Kidney (tissue), 14 donors: ENCODE data around the gene KAT5. TPM values are rescaled to one million over a fixed set of nuclear protein-coding genes. Genes with fewer than 3 reads are reported as not detected.

ENCODE experiments used
- DNase-seq, 5 donors: peaks; one replicate each; pipeline ENCODE4 v3.0.0-alpha.2; 2013 to 2020
- FAIRE-seq: peaks from 2 replicates; lab custom pipeline; 2012; peaks lifted over from hg19 to GRCh38; lab: Jason Lieb, UNC
- H3K27ac ChIP-seq, 2 donors: one replicate each; pipeline ENCODE4 v1.7.0; 2013; ENCODE audit warnings: low read depth in 2 of 2, low read length in 2 of 2, inconsistent platforms in 1 of 2
- H3K27me3 ChIP-seq: one replicate; pipeline ENCODE4 v1.7.1; 2013; ENCODE audit warnings: low read length, inconsistent platforms; ENCODE audit not compliant: control insufficient read depth, insufficient read depth
- H3K36me3 ChIP-seq, 3 donors: one replicate each; pipeline versions ENCODE4 v1.7.0 to v1.7.1; 2013; ENCODE audit warnings: low read length in 3 of 3, control low read depth in 1 of 3, inconsistent platforms in 1 of 3; ENCODE audit not compliant: insufficient read depth in 3 of 3, control insufficient read depth in 2 of 3
- H3K4me1 ChIP-seq, 3 donors: one replicate each; pipeline versions ENCODE4 v1.7.0 to v1.7.1; 2013; ENCODE audit warnings: low read length in 3 of 3, inconsistent platforms in 1 of 3, low read depth in 1 of 3; ENCODE audit not compliant: control insufficient read depth in 2 of 3, insufficient read depth in 2 of 3
- H3K4me3 ChIP-seq, 3 donors: one replicate each; pipeline versions ENCODE4 v1.7.0 to v1.8.1; 2013; ENCODE audit warnings: low read length in 3 of 3, control low read depth in 1 of 3, inconsistent platforms in 1 of 3
- H3K9ac ChIP-seq, 3 donors: one replicate each; pipeline versions ENCODE4 v1.7.0 to v1.7.1; 2013; ENCODE audit warnings: low read length in 3 of 3, control low read depth in 1 of 3, inconsistent platforms in 1 of 3
- H3K9me3 ChIP-seq, 3 donors: one replicate each; pipeline versions ENCODE4 v1.7.0 to v1.7.1; 2013; ENCODE audit warnings: low read length in 3 of 3, control low read depth in 1 of 3, inconsistent platforms in 1 of 3; ENCODE audit not compliant: control insufficient read depth in 2 of 3, insufficient read depth in 1 of 3
- CTCF ChIP-seq: IDR thresholded peaks from 3 replicates; pipeline ENCODE4 v1.5.1; 2012; ENCODE audit warnings: mild to moderate bottlenecking, moderate library complexity, borderline replicate concordance; ENCODE audit not compliant: insufficient read depth; ENCODE audit errors: extremely low read depth
- intact Hi-C: fragments of 100-400 bp; cut with DNase I; formaldehyde crosslinking; loops from one replicate; pipeline ENCODE4 v1.11.1; 2022
- polyA plus RNA-seq: library from polyadenylated mRNA; stranded (reverse); fragments of 350-450 nt; fragmentation: Illumina TruSeq; extraction: RNeasy Lipid Tissue Mini Kit (QIAGEN cat#74804); gene quantifications from one replicate; pipeline ENCODE4 v1.2.3, GENCODE V29; 2014; ENCODE audit warnings: low read depth, low replicate concordance; ENCODE audit not compliant: insufficient read depth
- total RNA-seq: library from RNA; stranded (reverse); fragmentation: NEBNext Ultra II Directional; extraction: Animal tissue kit (Norgen Biotek cat#: 25700); gene quantifications from one replicate; pipeline ENCODE4 v1.2.1, GENCODE V29; 2021
- donor health status: control.
- donor health status: control.
- donor health status: control.
- donor health status: control.
- donor health status: control.
- donor health status: DM: yes; HTN: yes; CAD: no.
- donor health status: Normal renal cell carcinoma (clear cell type).

Gene KAT5
- total and polyA plus RNA-seq, 2 donors from 2014 or later, result 68.4 to 74.7 TPM

DNA sequence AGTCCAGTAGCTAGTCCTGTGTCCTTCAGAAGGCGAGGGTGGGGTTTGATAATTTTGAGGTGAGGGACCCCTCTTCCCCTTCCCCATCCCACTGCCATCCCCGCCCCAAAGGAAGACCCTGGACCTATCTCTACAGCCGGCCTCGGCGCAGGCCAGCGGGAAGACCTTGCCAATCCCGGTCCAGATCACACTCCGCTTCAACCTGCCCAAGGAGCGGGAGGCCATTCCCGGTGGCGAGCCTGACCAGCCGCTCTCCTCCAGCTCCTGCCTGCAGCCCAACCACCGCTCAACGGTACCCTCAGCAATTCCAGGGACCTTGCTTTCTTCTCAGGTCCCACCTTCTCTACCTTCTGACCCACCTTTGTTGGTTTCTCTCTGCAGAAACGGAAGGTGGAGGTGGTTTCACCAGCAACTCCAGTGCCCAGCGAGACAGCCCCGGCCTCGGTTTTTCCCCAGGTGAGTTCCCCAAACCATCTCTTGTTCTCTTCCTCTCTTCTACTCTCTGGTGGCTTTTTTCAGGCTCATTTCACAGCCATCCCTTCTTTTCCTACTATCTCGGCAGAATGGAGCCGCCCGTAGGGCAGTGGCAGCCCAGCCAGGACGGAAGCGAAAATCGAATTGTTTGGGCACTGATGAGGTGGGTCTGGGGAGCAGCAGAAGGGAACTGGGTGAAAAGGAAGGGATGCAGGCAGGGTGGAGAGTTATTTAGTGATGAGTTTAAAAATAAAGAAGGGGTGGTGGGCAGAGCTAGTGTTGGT lies 1.3 kb downstream of the KAT5 start:
- TF ChIP-seq CTCF, result no peak
- H3K4me3 ChIP-seq, result peak overlapping the region in 2 of 3 donors; percentile 89 to 92
- H3K9me3 ChIP-seq, result no peaks in the 10 kb centered on the region
- FAIRE-seq, result no peak
- no peak overlapping the region for H3K27ac ChIP-seq
- peaks cover 0 to 10% (median 0%) of the 10 kb centered on the region in 3 donors for H3K4me1 ChIP-seq
- intact Hi-C loops, result loop anchor here (10.0 kb wide), 1 partner anchor 101 kb away; no protein-coding TSS in a partner anchor
- H3K9ac ChIP-seq, result peak overlapping the region in 1 of 3 donors; percentile 90
- no peaks in the 10 kb centered on the region for H3K27me3 ChIP-seq
- H3K36me3 ChIP-seq, result peaks cover 10 to 44% (median 34%) of the 10 kb centered on the region in 3 donors
- DNase-seq, result peak in 1 of 5 donors; percentile 78

GRCh38 chr11:65714433-65714832 lies 2.4 kb downstream of the KAT5 start:
- no peak overlapping the region for H3K4me3 ChIP-seq
- no peaks in the 10 kb centered on the region for H3K27me3 ChIP-seq
- intact Hi-C loops, result loop anchor here (10.0 kb wide), 1 partner anchor 100 kb away; no protein-coding TSS in a partner anchor
- peaks cover 0 to 16% (median 1%) of the 10 kb centered on the region in 3 donors for H3K4me1 ChIP-seq
- TF ChIP-seq CTCF, result no peak
- no peak overlapping the region for H3K27ac ChIP-seq
- H3K9me3 ChIP-seq, result no peaks in the 10 kb centered on the region
- no peak overlapping the region for H3K9ac ChIP-seq
- peaks cover 10 to 53% (median 40%) of the 10 kb centered on the region in 3 donors for H3K36me3 ChIP-seq
- DNase-seq, result no peak
- FAIRE-seq, result no peak

DNA sequence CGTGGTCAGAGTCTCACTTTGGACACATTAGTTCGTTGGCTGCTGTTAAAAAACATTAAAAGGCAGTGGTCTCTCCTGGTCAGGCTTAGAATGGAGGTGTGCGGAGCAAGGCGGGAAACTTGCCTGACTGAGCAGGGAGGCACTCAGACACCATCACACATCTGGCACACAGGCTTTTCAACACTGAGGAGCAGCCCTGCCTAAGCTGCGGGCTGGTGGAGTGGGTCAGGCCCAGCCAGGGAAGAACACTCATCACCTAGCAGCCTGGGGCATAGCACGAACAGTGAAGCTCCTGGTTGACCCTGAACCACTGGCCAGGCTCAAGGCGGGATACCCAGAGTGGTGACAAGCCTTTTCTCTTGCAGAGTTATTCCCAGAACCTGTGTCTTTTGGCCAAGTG lies 4.2 kb downstream of the KAT5 start:
- Histone ChIP-seq H3K4me3 (no peak overlapping the region), H3K4me1 (peaks cover 0 to 22% (median 4%) of the 10 kb centered on the region in 3 donors), H3K27me3 (no peaks in the 10 kb centered on the region), H3K9ac (no peak overlapping the region), H3K9me3 (no peaks in the 10 kb centered on the region), H3K36me3 (peaks cover 10 to 53% (median 40%) of the 10 kb centered on the region in 3 donors), H3K27ac (no peak overlapping the region)
- no peak for FAIRE-seq
- intact Hi-C loops, result loop anchor here (10.0 kb wide), 1 partner anchor 98 kb away; no protein-coding TSS in a partner anchor
- no peak for TF ChIP-seq CTCF
- DNase-seq, result no peak
